Right atrium auricular region (tissue), 2 donors: Measurements from ENCODE around the gene TXNRD1. TPM values are rescaled to one million over a fixed set of nuclear protein-coding genes. Genes with fewer than 3 reads are reported as not detected.

Experiments used
- DNase-seq: peaks from one replicate; pipeline ENCODE4 v3.0.0-alpha.2; 2019; ENCODE audit warnings: low spot score
- H3K27ac ChIP-seq, 2 donors: fragments of 200-600 bp; sonication (generic); 1 replicate in 1 of 2; 2 replicates in 1 of 2; pipeline ENCODE4 v1.5.1; 2016 to 2019
- H3K27me3 ChIP-seq, 2 donors: fragments of 200-600 bp; sonication (generic); one replicate each; pipeline versions ENCODE4 v1.5.1 to v1.6.0; 2017 to 2019
- H3K36me3 ChIP-seq: fragments of 200-600 bp; sonication (generic); one replicate; pipeline ENCODE4 v1.5.1; 2016
- H3K4me1 ChIP-seq, 2 donors: fragments of 200-600 bp; sonication (generic); one replicate each; pipeline versions ENCODE4 v1.5.1 to v1.6.0; 2017 to 2019
- H3K4me3 ChIP-seq, 2 donors: fragments of 200-600 bp; sonication (generic); 1 replicate in 1 of 2; 2 replicates in 1 of 2; pipeline ENCODE4 v1.5.1; 2017 to 2019; ENCODE audit warnings: mild to moderate bottlenecking in 1 of 2, moderate library complexity in 1 of 2
- H3K9me3 ChIP-seq, 2 donors: fragments of 200-600 bp; sonication (generic); one replicate each; pipeline ENCODE4 v1.5.1; 2019
- total RNA-seq, 2 donors: library from RNA; depleted of rRNA; stranded (reverse); fragments of >200 nt; gene quantifications; one replicate each; pipeline ENCODE4 v1.1.0, GENCODE V29; 2016
- TF ChIP-seq, protein P1 (sequence below), 2 donors: fragments of 200-600 bp; sonication (generic); IDR thresholded peaks; one replicate each; pipeline ENCODE4 v1.5.1; 2019; ENCODE audit warnings: antibody characterized with exemption in 2 of 2

TXNRD1 gene
- total RNA-seq, 2 donors from 2014 or later = 191 to 286 TPM

DNA sequence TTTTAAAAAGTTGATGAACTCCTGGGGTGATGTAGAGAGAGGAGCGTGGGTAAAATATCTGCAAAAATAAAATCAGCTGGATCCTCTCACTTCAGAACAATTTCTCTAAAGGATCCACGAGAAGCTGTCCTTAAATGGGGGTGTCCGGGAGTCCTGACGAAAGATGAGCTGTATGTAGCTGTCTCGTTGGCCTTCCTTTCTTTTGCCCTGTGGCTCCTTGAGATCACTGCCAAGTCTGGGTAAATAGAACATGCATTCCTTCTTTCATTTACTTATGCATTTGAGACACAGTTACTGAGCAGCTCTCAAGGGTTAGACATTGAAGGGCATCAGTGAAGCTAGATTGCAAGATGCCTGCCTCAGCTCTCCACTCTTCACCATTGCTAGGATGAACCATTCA, 35.2 kb upstream of the TXNRD1 start:
- Histone ChIP-seq H3K36me3 (no peaks in the 10 kb centered on the region), H3K4me1 (peaks cover 0 to 8% of the 10 kb centered on the region in 2 donors), H3K9me3 (peaks cover 3 to 16% of the 10 kb centered on the region in 2 donors), H3K4me3 (no peak overlapping the region), H3K27ac (peak overlapping the region; percentile 1 to 2), H3K27me3 (no peaks in the 10 kb centered on the region)
- TF ChIP-seq, protein P1, sequence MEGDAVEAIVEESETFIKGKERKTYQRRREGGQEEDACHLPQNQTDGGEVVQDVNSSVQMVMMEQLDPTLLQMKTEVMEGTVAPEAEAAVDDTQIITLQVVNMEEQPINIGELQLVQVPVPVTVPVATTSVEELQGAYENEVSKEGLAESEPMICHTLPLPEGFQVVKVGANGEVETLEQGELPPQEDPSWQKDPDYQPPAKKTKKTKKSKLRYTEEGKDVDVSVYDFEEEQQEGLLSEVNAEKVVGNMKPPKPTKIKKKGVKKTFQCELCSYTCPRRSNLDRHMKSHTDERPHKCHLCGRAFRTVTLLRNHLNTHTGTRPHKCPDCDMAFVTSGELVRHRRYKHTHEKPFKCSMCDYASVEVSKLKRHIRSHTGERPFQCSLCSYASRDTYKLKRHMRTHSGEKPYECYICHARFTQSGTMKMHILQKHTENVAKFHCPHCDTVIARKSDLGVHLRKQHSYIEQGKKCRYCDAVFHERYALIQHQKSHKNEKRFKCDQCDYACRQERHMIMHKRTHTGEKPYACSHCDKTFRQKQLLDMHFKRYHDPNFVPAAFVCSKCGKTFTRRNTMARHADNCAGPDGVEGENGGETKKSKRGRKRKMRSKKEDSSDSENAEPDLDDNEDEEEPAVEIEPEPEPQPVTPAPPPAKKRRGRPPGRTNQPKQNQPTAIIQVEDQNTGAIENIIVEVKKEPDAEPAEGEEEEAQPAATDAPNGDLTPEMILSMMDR (IDR thresholded peaks at IDR 0.05) = no peak
- no peak for DNase-seq

GRCh38 chr12:104181313-104181712, 34.3 kb upstream of the TXNRD1 start:
- peak; percentile 43 for DNase-seq
- no peaks in the 10 kb centered on the region for H3K36me3 ChIP-seq
- H3K4me3 ChIP-seq = no peak overlapping the region
- H3K4me1 ChIP-seq = peaks cover 0 to 8% of the 10 kb centered on the region in 2 donors
- H3K9me3 ChIP-seq = peaks cover 3 to 16% of the 10 kb centered on the region in 2 donors
- no peaks in the 10 kb centered on the region for H3K27me3 ChIP-seq
- peak overlapping the region; percentile 58 to 60 for H3K27ac ChIP-seq
- TF ChIP-seq, protein P1 (IDR thresholded peaks at IDR 0.05) = no peak

GRCh38 chr12:104182144-104182543, 33.4 kb upstream of the TXNRD1 start:
- H3K4me1 ChIP-seq = peaks cover 0 to 8% of the 10 kb centered on the region in 2 donors
- TF ChIP-seq, protein P1 (IDR thresholded peaks at IDR 0.05) = no peak
- H3K9me3 ChIP-seq = peaks cover 3 to 16% of the 10 kb centered on the region in 2 donors
- DNase-seq = peak; percentile 86
- no peaks in the 10 kb centered on the region for H3K36me3 ChIP-seq
- no peaks in the 10 kb centered on the region for H3K27me3 ChIP-seq
- no peak overlapping the region for H3K4me3 ChIP-seq
- peak overlapping the region; percentile 58 to 60 for H3K27ac ChIP-seq

- no peak for DNase-seq
- H3K36me3 ChIP-seq = no peaks in the 10 kb centered on the region
- no peaks in the 10 kb centered on the region for H3K27me3 ChIP-seq
- peaks cover 0 to 5% of the 10 kb centered on the region in 2 donors for H3K4me1 ChIP-seq
- TF ChIP-seq, protein P1 (IDR thresholded peaks at IDR 0.05) = no peak
- peaks cover 3 to 20% of the 10 kb centered on the region in 2 donors for H3K9me3 ChIP-seq
- no peak overlapping the region for H3K4me3 ChIP-seq
- peak overlapping the region; percentile 28 to 60 for H3K27ac ChIP-seq
Measured at GRCh38 chr12:104182621-104183378, 32.8 kb upstream of the TXNRD1 start.

- no peak overlapping the region for H3K4me3 ChIP-seq
- H3K36me3 ChIP-seq = no peaks in the 10 kb centered on the region
- H3K4me1 ChIP-seq = no peaks in the 10 kb centered on the region
- TF ChIP-seq, protein P1 (IDR thresholded peaks at IDR 0.05) = no peak
- peaks cover 3 to 23% of the 10 kb centered on the region in 2 donors for H3K9me3 ChIP-seq
- no peaks in the 10 kb centered on the region for H3K27me3 ChIP-seq
- peak overlapping the region in 1 of 2 donors; percentile 60 for H3K27ac ChIP-seq
- DNase-seq = no peak
Measured at GRCh38 chr12:104183443-104183842, 32.1 kb upstream of the TXNRD1 start.
